K562 (cell line): ENCODE measurements around the gene JAG2. TPM values are rescaled to one million over a fixed set of nuclear protein-coding genes. Genes with fewer than 3 reads are reported as not detected.

Experiments used
- ATAC-seq: fragments of 200-7000 bp; cut with Tn5 transposase; 3 replicates; pipeline ENCODE4 v1.9.1; 2020; ENCODE audit warnings: moderate library complexity
- BruUV-seq: library from RNA; stranded (reverse); fragments of 400-500 nt; replicated peaks from 2 replicates; lab custom pipeline; 2021; lab: Mats Ljungman, UMichigan
- CTCF ChIA-PET: fragments of 300-600 bp; formaldehyde crosslinking; extraction: SDS; loops from one replicate; lab custom pipeline; 2021; ENCODE audit warnings: low intra/inter-chr PET ratio; lab: Yijun Ruan, JAX
- POLR2A ChIA-PET: fragments of 300-600, 350-650 bp; sonication (Branson Sonifier 250); formaldehyde crosslinking; extraction: SDS; loops from one replicate; lab custom pipeline; 2021; ENCODE audit warnings: antibody characterized with exemption, inconsistent platforms; lab: Yijun Ruan, JAX
- DNase-seq, 4 experiments: peaks; one replicate each; pipeline versions ENCODE4 v3.0.0 to v3.0.0-alpha.2; 2011 to 2018; ENCODE audit warnings: low spot score in 3 of 4, mixed read lengths in 3 of 4; ENCODE audit errors: extremely low read depth in 1 of 4
- FAIRE-seq: peaks from 2 replicates; lab custom pipeline; 2011; peaks lifted over from hg19 to GRCh38; lab: Jason Lieb, UNC
- H2AFZ ChIP-seq: 2 replicates; pipeline ENCODE4 v1.6.0; 2011; ENCODE audit warnings: low read depth, low read length, control low read depth, inconsistent platforms
- H3K27ac ChIP-seq: fragments of 200-600 bp; 3 replicates; pipeline ENCODE4 v1.8.0; 2011; ENCODE audit warnings: low read depth, mild to moderate bottlenecking, control low read depth, inconsistent platforms, low read length, moderate library complexity, mixed read lengths; ENCODE audit errors: extremely low read depth
- H3K27me3 ChIP-seq, 2 experiments: fragments of 300-600 bp in 1 of 2; 2 replicates in 1 of 2; 3 replicates in 1 of 2; pipeline versions ENCODE4 v1.6.0 to v1.8.0; 2011; ENCODE audit warnings: inconsistent platforms in 2 of 2, low read length in 2 of 2, mild to moderate bottlenecking in 1 of 2, mixed read lengths in 1 of 2, moderate library complexity in 1 of 2; ENCODE audit not compliant: control insufficient read depth in 2 of 2, insufficient read depth in 2 of 2
- H3K36me3 ChIP-seq: fragments of 300-600 bp; 3 replicates; pipeline ENCODE4 v1.8.0; 2011; ENCODE audit warnings: mild to moderate bottlenecking, low read length, inconsistent platforms; ENCODE audit not compliant: control insufficient read depth, insufficient read depth
- H3K4me1 ChIP-seq, 2 experiments: fragments of 200-600 bp in 1 of 2; replicated peaks in 1 of 2; 2 replicates in 1 of 2; 3 replicates in 1 of 2; pipeline versions ENCODE4 v1.5.1 to v1.8.0; 2011; ENCODE audit warnings: inconsistent platforms in 2 of 2, low read length in 2 of 2, mild to moderate bottlenecking in 1 of 2, mixed read lengths in 1 of 2, moderate library complexity in 1 of 2; ENCODE audit not compliant: control insufficient read depth in 2 of 2, insufficient read depth in 2 of 2
- H3K4me2 ChIP-seq: 2 replicates; pipeline ENCODE4 v1.6.1; 2011; ENCODE audit warnings: low read length, control low read depth, inconsistent platforms, mixed read lengths; ENCODE audit not compliant: insufficient read depth
- H3K4me3 ChIP-seq: fragments of 200-600 bp; sonication (generic), shearing (Covaris generic); 2 replicates; pipeline ENCODE4 v1.5.1; 2016; ENCODE audit warnings: control low read depth, inconsistent platforms
- H3K79me2 ChIP-seq: fragments of 200-600 bp; 3 replicates; pipeline ENCODE4 v1.8.0; 2011; ENCODE audit warnings: low read length, inconsistent platforms; ENCODE audit not compliant: control insufficient read depth, insufficient read depth
- H3K9ac ChIP-seq, 2 experiments: 2 replicates each; pipeline versions ENCODE4 v1.6.0 to v1.6.1; 2011; ENCODE audit warnings: low read depth in 2 of 2, low read length in 2 of 2, control low read depth in 1 of 2, inconsistent platforms in 1 of 2, mild to moderate bottlenecking in 1 of 2, mixed read lengths in 1 of 2; ENCODE audit not compliant: insufficient read depth in 1 of 2
- H3K9me1 ChIP-seq: one replicate; pipeline ENCODE4 v1.6.0; 2011; ENCODE audit warnings: inconsistent platforms, mild to moderate bottlenecking, low read length, moderate library complexity; ENCODE audit not compliant: control insufficient read depth, insufficient read depth
- H3K9me3 ChIP-seq: replicated peaks from 2 replicates; pipeline ENCODE4 v1.5.1; 2011; ENCODE audit warnings: low read depth, low read length, inconsistent platforms; ENCODE audit not compliant: control insufficient read depth, insufficient read depth
- H4K20me1 ChIP-seq: replicated peaks from 2 replicates; pipeline ENCODE4 v1.6.1; 2011; ENCODE audit warnings: low read length, inconsistent platforms, mixed read lengths; ENCODE audit not compliant: control insufficient read depth, insufficient read depth
- MXD1 ChIP-seq: fragments of 250-450 bp; sonication (Bioruptor Pico); IDR thresholded peaks from 2 replicates; pipeline ENCODE4 v1.8.0; 2021; ENCODE audit warnings: borderline replicate concordance, mild to moderate bottlenecking, moderate library complexity; ENCODE audit not compliant: poor library complexity, severe bottlenecking
- VEZF1 ChIP-seq: fragments of 200-800 bp; sonication (Bioruptor generic); IDR thresholded peaks from 2 replicates; pipeline ENCODE4 v1.6.1; 2017; ENCODE audit warnings: missing genetic modification characterization, missing compliant biosample characterization
- WGBS: fragments of 100-300 bp; shearing (Covaris generic); methylation state at CpG from one replicate; pipeline ENCODE4 v1.1.6; 2016; ENCODE audit warnings: low coverage, mixed read lengths; ENCODE audit not compliant: insufficient coverage; ENCODE audit errors: missing lambda C conversion rate; 5-methylcytosine and 5-hydroxymethylcytosine counted together
- in situ Hi-C: fragments of 300-500 bp; cut with MboI; formaldehyde crosslinking; loops from 4 replicates; pipeline ENCODE4 v1.15.0; 2018; ENCODE audit warnings: inconsistent platforms, mixed read lengths
- intact Hi-C: fragments of 100-400 bp; cut with micrococcal nuclease; formaldehyde crosslinking; loops from 2 replicates; pipeline ENCODE4 v1.14.2; 2022
- polyA plus RNA-seq, 8 experiments: library from polyadenylated mRNA; depleted of rRNA in 4 of 8; stranded (reverse) in 5 of 8; unstranded in 3 of 8; fragments of >200 nt; fragmentation: Nextera tagmentation in 2 of 8; fragmentation: Illumina TruSeq in 1 of 8; extraction: Ambion mirVana in 2 of 8; extraction: Trizol in 1 of 8; gene quantifications; 2 replicates each; pipeline versions ENCODE4 v1.2.1 to v1.2.3, GENCODE V29; 2011 to 2014; ENCODE audit warnings: inconsistent platforms in 1 of 8, missing spikeins in 1 of 8
- total RNA-seq, 7 experiments: library from RNA; depleted of rRNA in 6 of 7; stranded (reverse); fragments of >200 nt in 6 of 7; fragmentation: Illumina TruSeq in 2 of 7; extraction: Trizol in 2 of 7; gene quantifications; 2 replicates each; pipeline versions ENCODE4 v1.2.1 to v1.2.3, GENCODE V29; 2011 to 2021; ENCODE audit warnings: low replicate concordance in 1 of 7

Gene JAG2
- total and polyA plus RNA-seq, 9 of the 15 experiments (the other 6 are each of a cell fraction or from before 2014, with no cell fraction given) = 0.25 to 48.4 (median 8.6) TPM

GRCh38 chr14:105098316-105098715 is 70.3 kb downstream of the JAG2 start:
- POLR2A ChIA-PET = no interaction called here

More at GRCh38 chr14:105098316-105098715, 70.3 kb downstream of the JAG2 start:
- Histone ChIP-seq H3K9ac (no peak overlapping the region), H3K27me3 (peaks cover 23 to 46% of the 10 kb centered on the region in 2 experiments; a peak in 4 of 5 replicates), H3K4me1 (peaks cover 0 to 17% of the 10 kb centered on the region in 2 experiments; a peak in 2 of 5 replicates), H3K9me1 (no peaks in the 10 kb centered on the region), H3K4me2 (no peak overlapping the region), H3K27ac (no peak overlapping the region), H3K4me3 (no peak overlapping the region), H4K20me1 (no peaks in the 10 kb centered on the region), H3K9me3 (peaks cover 4% of the 10 kb centered on the region; the same call in 1 of the 2 replicates), H3K79me2 (no peaks in the 10 kb centered on the region), H2AFZ (no peak overlapping the region), H3K36me3 (no peaks in the 10 kb centered on the region)
- 3% methylated on average over 7 of the region's 8 CpGs for WGBS
- intact Hi-C loops (no loop called here), in situ Hi-C loops (loop anchor here (10.0 kb wide), 2 partner anchors 186 to 256 kb away; no protein-coding TSS in a partner anchor)
- FAIRE-seq = no peak
- no peak for ATAC-seq
- no peak for DNase-seq
- CTCF ChIA-PET = no interaction called here
- TF ChIP-seq MXD1 (CRISPR knock-in tag) (no peak), VEZF1 (CRISPR knock-in tag) (no peak)
- no TSS peak for BruUV-seq
